Transverse colon (tissue), 4 donors: ENCODE data around the gene USP6NL. TPM values are rescaled to one million over a fixed set of nuclear protein-coding genes. Genes with fewer than 3 reads are reported as not detected.

ENCODE experiments used
- DNase-seq: peaks from one replicate; pipeline ENCODE4 v3.0.0-alpha.2; 2019
- H3K27ac ChIP-seq, 4 donors: fragments of 200-600 bp; sonication (generic); 2 replicates each; pipeline ENCODE4 v1.5.1; 2016 to 2018; ENCODE audit warnings: inconsistent platforms in 4 of 4
- H3K27me3 ChIP-seq: fragments of 200-600 bp; sonication (generic); 2 replicates; pipeline ENCODE4 v1.5.1; 2017; ENCODE audit warnings: inconsistent platforms
- H3K36me3 ChIP-seq, 4 donors: fragments of 200-600 bp; sonication (generic); 2 replicates each; pipeline ENCODE4 v1.5.1; 2017 to 2019; ENCODE audit warnings: inconsistent platforms in 4 of 4
- H3K4me1 ChIP-seq, 4 donors: fragments of 200-600 bp; sonication (generic); 2 replicates each; pipeline ENCODE4 v1.5.1; 2017 to 2020; ENCODE audit warnings: inconsistent platforms in 4 of 4
- H3K4me3 ChIP-seq, 4 donors: fragments of 200-600 bp; sonication (generic); 1 replicate in 1 of 4; 2 replicates in 3 of 4; pipeline versions ENCODE4 v1.5.1 to v1.6.1; 2017 to 2019; ENCODE audit warnings: inconsistent platforms in 4 of 4
- H3K9me3 ChIP-seq, 2 donors: fragments of 200-600 bp; sonication (generic); 2 replicates each; pipeline ENCODE4 v1.5.1; 2017 to 2019; ENCODE audit warnings: inconsistent platforms in 2 of 2
- EP300 ChIP-seq: sonication (generic); formaldehyde crosslinking; IDR thresholded peaks from one replicate; pipeline ENCODE4 v1.6.1; 2017; ENCODE audit warnings: antibody characterized with exemption, low read depth
- POLR2A ChIP-seq: fragments of 450-650 bp; IDR thresholded peaks from one replicate; pipeline ENCODE4 v1.6.1; 2016; ENCODE audit warnings: antibody characterized with exemption, mild to moderate bottlenecking, moderate library complexity
- POLR2AphosphoS5 ChIP-seq, 3 donors: sonication (generic); formaldehyde crosslinking; IDR thresholded peaks; one replicate each; pipeline ENCODE4 v1.6.1; 2016; ENCODE audit warnings: antibody characterized with exemption in 3 of 3
- WGBS, 2 donors: methylation state at CpG; one replicate each; pipeline ENCODE4 v1.1.5; 2018; ENCODE audit warnings: low coverage in 1 of 2; 5-methylcytosine and 5-hydroxymethylcytosine counted together
- in situ Hi-C, 4 donors: fragments of 200-750 bp; cut with MboI; loops; one replicate each; pipeline versions ENCODE4 v1.15.0 to v1.15.1; 2017; ENCODE audit warnings: low sequenced_read_pairs in 3 of 4, low pct_ligation_motif_present in 1 of 4, low pct_unique_long_range_greater_than_20kb in 1 of 4
- intact Hi-C: fragments of 100-400 bp; cut with DNase I; formaldehyde crosslinking; loops from one replicate; pipeline ENCODE4 v1.15.1; 2023; ENCODE audit warnings: low total_unique reads
- total RNA-seq, 4 donors: library from RNA; depleted of rRNA; stranded (reverse); fragments of >200 nt; gene quantifications; one replicate each; pipeline ENCODE4 v1.1.0, GENCODE V29; 2016
- TF ChIP-seq, protein P1 (sequence below), 5 experiments: fragments of 200-600 bp in 3 of 5; fragments of 450-650 bp in 2 of 5; sonication (generic) in 3 of 5; IDR thresholded peaks; 1 replicate in 2 of 5; 2 replicates in 3 of 5; pipeline ENCODE4 v1.5.1; 2016 to 2017; ENCODE audit warnings: antibody characterized with exemption in 5 of 5, inconsistent platforms in 3 of 5, mild to moderate bottlenecking in 2 of 5, moderate library complexity in 1 of 5

Gene USP6NL
- total RNA-seq, 4 donors from 2014 or later = 17.3 to 45.8 (median 26.6) TPM

DNA sequence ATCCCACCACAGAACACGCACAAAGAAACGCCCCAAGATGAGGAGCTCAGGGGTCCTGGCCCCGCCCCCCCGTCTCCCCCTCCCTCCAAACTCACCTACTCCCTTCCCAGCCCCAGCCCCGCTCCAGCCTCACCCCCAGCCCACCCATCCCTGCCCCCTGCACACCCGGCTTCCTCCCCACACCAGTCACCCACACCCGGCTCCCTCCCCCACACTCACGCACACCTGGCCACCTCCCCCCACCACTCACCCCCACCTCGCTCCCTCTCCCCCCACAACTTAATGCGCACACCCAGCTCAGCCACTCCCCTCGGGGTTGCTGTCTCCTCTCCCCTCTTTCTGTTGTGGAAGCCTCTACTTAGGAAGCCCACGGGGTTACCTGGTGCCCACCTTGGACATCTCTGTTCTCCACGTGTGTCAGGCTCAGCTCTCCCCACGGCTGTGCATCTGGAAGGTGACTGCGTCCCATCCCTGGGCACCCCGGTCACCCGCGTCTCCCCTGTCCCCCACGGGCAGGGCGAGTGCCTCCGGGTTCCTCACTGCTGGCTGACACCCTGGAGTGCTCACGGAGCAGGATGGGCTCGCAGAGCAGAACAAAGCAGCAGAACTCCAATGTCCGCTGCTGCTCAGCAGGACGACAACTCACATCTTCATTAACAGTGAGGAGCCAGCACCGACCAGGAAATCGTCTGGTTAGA is 166.8 kb downstream of the USP6NL start:
- H3K9me3 ChIP-seq = no peaks in the 10 kb centered on the region
- H3K27ac ChIP-seq = no peak overlapping the region
- TF ChIP-seq POLR2A = no peak
- TF ChIP-seq EP300 = no peak
- no peak for TF ChIP-seq POLR2AphosphoS5 (IDR thresholded peaks at IDR 0.05)
- no peaks in the 10 kb centered on the region for H3K36me3 ChIP-seq
- DNase-seq = no peak
- WGBS, 2 donors = 87 to 88% methylated on average over 3 to 19 of the region's 27 CpGs
- peaks cover 18% of the 10 kb centered on the region for H3K27me3 ChIP-seq
- H3K4me1 ChIP-seq = no peaks in the 10 kb centered on the region
- H3K4me3 ChIP-seq = no peak overlapping the region
- in situ Hi-C loops (no loop called here), intact Hi-C loops (no loop called here)

DNA sequence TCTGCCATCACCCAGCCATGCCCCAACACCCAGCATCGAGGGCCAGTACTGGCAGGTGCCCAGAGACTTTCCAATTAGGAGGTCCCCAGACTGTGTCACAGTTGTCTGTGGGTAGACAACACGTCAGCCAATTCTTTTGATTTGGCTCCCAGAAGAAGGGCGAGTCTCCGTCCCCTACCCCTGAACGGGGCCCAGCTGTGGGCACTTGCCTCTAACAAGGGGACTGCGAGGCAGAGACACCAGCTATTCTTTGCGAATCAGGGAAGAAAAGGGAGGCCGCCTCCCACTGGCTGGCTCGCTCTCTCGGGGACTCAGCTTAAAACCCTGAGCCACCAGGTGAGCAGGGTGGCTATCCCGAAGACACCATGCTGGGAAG is 167.3 kb downstream of the USP6NL start:
- Histone ChIP-seq H3K27me3 (peaks cover 14% of the 10 kb centered on the region), H3K4me3 (no peak overlapping the region), H3K36me3 (no peaks in the 10 kb centered on the region), H3K4me1 (no peaks in the 10 kb centered on the region), H3K27ac (no peak overlapping the region), H3K9me3 (no peaks in the 10 kb centered on the region)
- no peak for DNase-seq
- 87 to 89% methylated on average over 7 to 11 of the region's 11 CpGs for WGBS, 2 donors
- in situ Hi-C loops = no loop called here
- TF ChIP-seq EP300 (no peak), POLR2AphosphoS5 (IDR thresholded peaks at IDR 0.05) (no peak), POLR2A (no peak)
- TF ChIP-seq, protein P1, sequence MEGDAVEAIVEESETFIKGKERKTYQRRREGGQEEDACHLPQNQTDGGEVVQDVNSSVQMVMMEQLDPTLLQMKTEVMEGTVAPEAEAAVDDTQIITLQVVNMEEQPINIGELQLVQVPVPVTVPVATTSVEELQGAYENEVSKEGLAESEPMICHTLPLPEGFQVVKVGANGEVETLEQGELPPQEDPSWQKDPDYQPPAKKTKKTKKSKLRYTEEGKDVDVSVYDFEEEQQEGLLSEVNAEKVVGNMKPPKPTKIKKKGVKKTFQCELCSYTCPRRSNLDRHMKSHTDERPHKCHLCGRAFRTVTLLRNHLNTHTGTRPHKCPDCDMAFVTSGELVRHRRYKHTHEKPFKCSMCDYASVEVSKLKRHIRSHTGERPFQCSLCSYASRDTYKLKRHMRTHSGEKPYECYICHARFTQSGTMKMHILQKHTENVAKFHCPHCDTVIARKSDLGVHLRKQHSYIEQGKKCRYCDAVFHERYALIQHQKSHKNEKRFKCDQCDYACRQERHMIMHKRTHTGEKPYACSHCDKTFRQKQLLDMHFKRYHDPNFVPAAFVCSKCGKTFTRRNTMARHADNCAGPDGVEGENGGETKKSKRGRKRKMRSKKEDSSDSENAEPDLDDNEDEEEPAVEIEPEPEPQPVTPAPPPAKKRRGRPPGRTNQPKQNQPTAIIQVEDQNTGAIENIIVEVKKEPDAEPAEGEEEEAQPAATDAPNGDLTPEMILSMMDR (IDR thresholded peaks at IDR 0.05) = no peak
- intact Hi-C loops = no loop called here

DNA sequence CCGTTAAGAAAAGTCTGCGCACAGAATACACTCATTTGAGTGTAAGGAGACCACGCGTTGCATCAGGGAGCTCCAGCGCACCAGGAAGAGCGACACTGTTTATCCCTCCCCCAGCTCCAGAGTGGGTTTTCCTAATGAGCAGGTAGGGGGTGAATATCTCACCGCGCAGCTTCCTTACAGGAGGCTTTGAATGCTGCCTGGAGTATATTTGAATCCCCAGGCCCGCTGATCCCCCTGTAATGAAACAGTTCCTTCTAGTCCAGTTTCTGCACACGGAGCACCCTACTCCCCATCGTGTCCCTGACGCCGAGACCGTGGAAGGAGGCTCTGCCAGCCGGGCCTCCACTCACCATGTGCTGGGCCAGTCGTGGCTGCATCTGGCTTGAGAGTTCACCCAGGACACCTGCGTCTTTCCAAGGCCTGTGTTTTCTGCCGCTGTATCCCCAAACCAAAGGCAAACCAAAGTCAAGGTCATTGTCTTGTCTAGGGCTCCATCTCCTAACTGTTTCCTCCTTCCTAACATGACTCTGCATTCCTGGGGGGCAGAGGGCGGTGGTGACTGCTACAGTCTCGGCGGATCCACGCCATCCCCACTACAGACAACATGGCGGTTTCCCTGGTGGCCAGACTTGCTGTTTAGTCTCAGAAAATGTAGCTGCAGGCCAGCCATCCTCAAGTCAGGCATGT is 167.8 kb downstream of the USP6NL start:
- no peak overlapping the region for H3K4me3 ChIP-seq
- in situ Hi-C loops (no loop called here), intact Hi-C loops (no loop called here)
- no peak for DNase-seq
- no peaks in the 10 kb centered on the region for H3K36me3 ChIP-seq
- peaks cover 14% of the 10 kb centered on the region for H3K27me3 ChIP-seq
- no peak overlapping the region for H3K27ac ChIP-seq
- 92 to 94% methylated on average over 2 to 23 of the region's 23 CpGs for WGBS, 2 donors
- H3K9me3 ChIP-seq = no peaks in the 10 kb centered on the region
- no peaks in the 10 kb centered on the region for H3K4me1 ChIP-seq
- TF ChIP-seq POLR2AphosphoS5 (IDR thresholded peaks at IDR 0.05) (no peak), EP300 (no peak), POLR2A (no peak)
- TF ChIP-seq, protein P1 (IDR thresholded peaks at IDR 0.05) = no peak

DNA sequence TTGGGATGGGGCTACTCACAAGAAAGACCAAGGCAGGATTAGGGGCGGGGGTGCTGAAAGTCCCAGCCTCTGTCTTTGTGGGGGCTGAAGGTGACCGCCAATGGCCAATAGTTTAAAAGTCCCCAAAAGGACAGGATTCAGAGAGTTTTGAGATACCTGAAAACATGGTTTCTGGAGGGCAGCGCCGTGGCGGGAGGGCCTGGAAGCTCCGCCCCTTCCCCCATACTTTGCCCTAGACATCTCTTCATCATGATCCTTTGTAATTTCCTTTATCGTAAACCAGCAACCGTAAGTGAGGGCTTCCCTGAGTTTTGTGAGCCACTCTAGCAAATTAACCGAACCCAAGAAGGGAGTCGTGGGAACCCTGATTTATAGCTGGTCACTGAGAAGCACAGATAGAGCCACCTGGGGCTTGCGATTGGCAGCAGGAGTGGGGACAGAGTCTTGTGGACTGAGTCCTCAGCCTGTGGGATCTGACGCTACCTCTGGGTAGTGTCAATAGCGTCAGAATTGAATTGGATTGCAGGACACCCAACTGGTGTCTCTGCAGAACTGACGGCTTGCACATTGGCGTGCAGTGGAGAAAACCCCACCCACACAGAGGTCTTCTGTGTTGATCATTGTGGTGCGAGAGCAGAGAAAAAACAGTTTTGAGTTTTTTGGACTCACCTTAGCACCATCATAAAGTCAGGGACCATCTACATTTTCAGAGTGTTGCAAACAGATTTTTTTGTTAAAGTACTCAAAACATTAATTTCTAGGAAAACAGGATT is 169.3 kb downstream of the USP6NL start:
- peaks cover under 1% of the 10 kb centered on the region for H3K27me3 ChIP-seq
- WGBS, 2 donors = 91 to 93% methylated on average over 6 to 16 of the region's 16 CpGs
- DNase-seq = no peak
- in situ Hi-C loops (no loop called here), intact Hi-C loops (no loop called here)
- no peak for TF ChIP-seq EP300
- no peak for TF ChIP-seq POLR2A
- TF ChIP-seq, protein P1 (IDR thresholded peaks at IDR 0.05) = no peak
- H3K36me3 ChIP-seq = no peaks in the 10 kb centered on the region
- H3K4me3 ChIP-seq = no peak overlapping the region
- H3K27ac ChIP-seq = no peak overlapping the region
- H3K4me1 ChIP-seq = no peaks in the 10 kb centered on the region
- no peaks in the 10 kb centered on the region for H3K9me3 ChIP-seq
